DND-41 (cell line): ENCODE data around the gene OBSL1.

Experiments
- ATAC-seq: fragments of 200-7000 bp; cut with Tn5 transposase; 3 replicates; pipeline ENCODE4 v1.9.1; 2021; ENCODE audit warnings: low read depth; ENCODE audit not compliant: insufficient read depth
- DNase-seq: peaks from one replicate; pipeline ENCODE4 v3.0.0-alpha.2; 2020
- H2AFZ ChIP-seq: 2 replicates; pipeline ENCODE4 v1.6.0; 2012; ENCODE audit warnings: low read depth, low read length
- H3K27ac ChIP-seq: 2 replicates; pipeline ENCODE4 v1.5.1; 2012; ENCODE audit warnings: low read length, inconsistent platforms
- H3K27me3 ChIP-seq: fragments of 200-600 bp; sonication (generic); 2 replicates; pipeline ENCODE4 v1.6.0; 2012; ENCODE audit warnings: low read length, mild to moderate bottlenecking, inconsistent platforms; ENCODE audit not compliant: insufficient read depth, poor library complexity
- H3K36me3 ChIP-seq: 2 replicates; pipeline ENCODE4 v1.5.1; 2012; ENCODE audit warnings: low read length, inconsistent platforms; ENCODE audit not compliant: insufficient read depth
- H3K4me1 ChIP-seq: 2 replicates; pipeline ENCODE4 v1.5.1; 2012; ENCODE audit warnings: mild to moderate bottlenecking, low read length; ENCODE audit not compliant: insufficient read depth
- H3K4me2 ChIP-seq: 2 replicates; pipeline ENCODE4 v1.6.0; 2012; ENCODE audit warnings: mild to moderate bottlenecking, moderate library complexity, low read length, inconsistent platforms; ENCODE audit not compliant: insufficient read depth
- H3K4me3 ChIP-seq, 2 experiments: fragments of 200-600 bp in 1 of 2; shearing (Covaris generic) in 1 of 2; 2 replicates each; pipeline ENCODE4 v1.5.1; 2012 to 2016; ENCODE audit warnings: inconsistent platforms in 2 of 2, low read length in 2 of 2, mild to moderate bottlenecking in 2 of 2, low read depth in 1 of 2, moderate library complexity in 1 of 2
- H3K79me2 ChIP-seq: 2 replicates; pipeline ENCODE4 v1.6.0; 2012; ENCODE audit warnings: low read length, inconsistent platforms; ENCODE audit not compliant: insufficient read depth
- H3K9ac ChIP-seq: 2 replicates; pipeline ENCODE4 v1.6.0; 2012; ENCODE audit warnings: low read depth, mild to moderate bottlenecking, inconsistent platforms, low read length, moderate library complexity
- H3K9me3 ChIP-seq: 2 replicates; pipeline ENCODE4 v1.5.1; 2012; ENCODE audit warnings: low read length, moderate library complexity, mild to moderate bottlenecking, inconsistent platforms; ENCODE audit not compliant: insufficient read depth, severe bottlenecking
- H4K20me1 ChIP-seq: 2 replicates; pipeline ENCODE4 v1.6.0; 2012; ENCODE audit warnings: low read length; ENCODE audit not compliant: insufficient read depth
- CTCF ChIP-seq: IDR thresholded peaks from 2 replicates; pipeline ENCODE4 v1.5.1; 2012; ENCODE audit warnings: borderline replicate concordance, low read length, moderate library complexity, mild to moderate bottlenecking; ENCODE audit not compliant: poor library complexity, severe bottlenecking; ENCODE audit errors: extremely low read depth
- EZH2 ChIP-seq: IDR thresholded peaks from 3 replicates; pipeline ENCODE4 v1.6.1; 2012; ENCODE audit warnings: borderline replicate concordance, low read depth, mild to moderate bottlenecking, moderate library complexity, low read length, inconsistent platforms; ENCODE audit not compliant: severe bottlenecking

OBSL1 gene

GRCh38 chr2:219571311-219572236 lies at the start of gene OBSL1:
OBSL1 (minus strand) TSS chr2:219571539; CDS start chr2:219571232, 307 bp downstream.
- Histone ChIP-seq H3K27me3 (peaks cover 8% of the 10 kb centered on the region), H3K9me3 (no peaks in the 10 kb centered on the region), H2AFZ (peak within 1 kb of the TSS; percentile 68), H3K4me1 (peaks cover 9% of the 10 kb centered on the region), H3K27ac (peak within 1 kb of the TSS; percentile 11; the same call in 1 of the 2 replicates), H3K79me2 (no peaks in the 10 kb centered on the region), H4K20me1 (no peaks in the 10 kb centered on the region), H3K36me3 (no peaks in the 10 kb centered on the region; the same call in 1 of the 2 replicates), H3K4me3 (peak within 1 kb of the TSS; percentile 13 to 58; a peak in 3 of 4 replicates), H3K4me2 (peak within 1 kb of the TSS; percentile 64), H3K9ac (peak within 1 kb of the TSS; percentile 60)
- peak; percentile 82 for ATAC-seq
- peak; percentile 70 for DNase-seq
- no peak for TF ChIP-seq CTCF
- TF ChIP-seq EZH2, result no peak

GRCh38 chr2:219620546-219620945 lies 49.2 kb upstream of the OBSL1 start:
- H2AFZ ChIP-seq, result no peak overlapping the region
- 0 out of 2 replicates have a peak, but pooled peaks cover 10% of the 10 kb centered on the region for H3K36me3 ChIP-seq
- no peak for DNase-seq
- H3K4me2 ChIP-seq, result no peak overlapping the region
- ATAC-seq, result no peak
- H3K27ac ChIP-seq, result no peak overlapping the region
- H3K9ac ChIP-seq, result no peak overlapping the region
- H3K4me1 ChIP-seq, result no peaks in the 10 kb centered on the region
- H4K20me1 ChIP-seq, result no peaks in the 10 kb centered on the region
- no peak for TF ChIP-seq CTCF
- TF ChIP-seq EZH2, result no peak
- H3K9me3 ChIP-seq, result no peaks in the 10 kb centered on the region
- no peak overlapping the region for H3K4me3 ChIP-seq
- peaks cover 5% of the 10 kb centered on the region for H3K27me3 ChIP-seq
- no peaks in the 10 kb centered on the region for H3K79me2 ChIP-seq

GRCh38 chr2:219619235-219619634 lies 47.9 kb upstream of the OBSL1 start:
- no peak overlapping the region for H3K4me2 ChIP-seq
- no peak overlapping the region for H3K9ac ChIP-seq
- TF ChIP-seq EZH2, result no peak
- peak; percentile 5 for TF ChIP-seq CTCF
- no peak for ATAC-seq
- no peak overlapping the region for H3K27ac ChIP-seq
- H3K79me2 ChIP-seq, result no peaks in the 10 kb centered on the region
- H3K4me3 ChIP-seq, result no peak overlapping the region
- no peak for DNase-seq
- H3K4me1 ChIP-seq, result no peaks in the 10 kb centered on the region
- H3K27me3 ChIP-seq, result peaks cover 5% of the 10 kb centered on the region
- H2AFZ ChIP-seq, result no peak overlapping the region
- H3K36me3 ChIP-seq, result peaks cover 19% of the 10 kb centered on the region; the same call in 1 of the 2 replicates
- H4K20me1 ChIP-seq, result no peaks in the 10 kb centered on the region
- H3K9me3 ChIP-seq, result no peaks in the 10 kb centered on the region
